ENCODE measurements around the gene VAT1L. TPM values are rescaled to one million over a fixed set of nuclear protein-coding genes. Genes with fewer than 3 reads are reported as not detected.

Gene VAT1L
- total RNA-seq, 1 donor from 2014 or later: 1.1 TPM

- no peaks in the 10 kb centered on the region for H3K9me3 Mint-ChIP-seq (ENCODE audit: unreplicated experiment)
- DNase-seq (ENCODE audit: low spot score): peak; percentile 46
- peaks cover 1% of the 10 kb centered on the region for H3K27me3 Mint-ChIP-seq (ENCODE audit: unreplicated experiment)
- H3K4me1 Mint-ChIP-seq (ENCODE audit: unreplicated experiment): peaks cover 15% of the 10 kb centered on the region
- no peak for TF ChIP-seq CTCF (IDR thresholded peaks at IDR 0.05; ENCODE audit: unreplicated experiment)
- no peak overlapping the region for H3K4me3 Mint-ChIP-seq (ENCODE audit: unreplicated experiment)
- H3K36me3 Mint-ChIP-seq (ENCODE audit: low read depth, unreplicated experiment): no peaks in the 10 kb centered on the region
- no peak overlapping the region for H3K27ac Mint-ChIP-seq (ENCODE audit: unreplicated experiment)
Measured at GRCh38 chr16:77974883-77975282, 186.5 kb downstream of the VAT1L start.

GRCh38 chr16:77975942-77976341 is 187.6 kb downstream of the VAT1L start:
- Mint-ChIP-seq H3K4me3 (ENCODE audit: unreplicated experiment) (no peak overlapping the region), H3K9me3 (ENCODE audit: unreplicated experiment) (no peaks in the 10 kb centered on the region), H3K27ac (ENCODE audit: unreplicated experiment) (no peak overlapping the region), H3K4me1 (ENCODE audit: unreplicated experiment) (peaks cover 15% of the 10 kb centered on the region), H3K27me3 (ENCODE audit: unreplicated experiment) (peaks cover 1% of the 10 kb centered on the region), H3K36me3 (ENCODE audit: low read depth, unreplicated experiment) (no peaks in the 10 kb centered on the region)
- no peak for DNase-seq (ENCODE audit: low spot score)
- no peak for TF ChIP-seq CTCF (IDR thresholded peaks at IDR 0.05; ENCODE audit: unreplicated experiment)

- H3K9me3 Mint-ChIP-seq (ENCODE audit: unreplicated experiment): no peaks in the 10 kb centered on the region
- peaks cover 1% of the 10 kb centered on the region for H3K27me3 Mint-ChIP-seq (ENCODE audit: unreplicated experiment)
- no peak overlapping the region for H3K27ac Mint-ChIP-seq (ENCODE audit: unreplicated experiment)
- H3K36me3 Mint-ChIP-seq (ENCODE audit: low read depth, unreplicated experiment): no peaks in the 10 kb centered on the region
- H3K4me1 Mint-ChIP-seq (ENCODE audit: unreplicated experiment): peaks cover 12% of the 10 kb centered on the region
- H3K4me3 Mint-ChIP-seq (ENCODE audit: unreplicated experiment): no peak overlapping the region
- no peak for TF ChIP-seq CTCF (IDR thresholded peaks at IDR 0.05; ENCODE audit: unreplicated experiment)
- DNase-seq (ENCODE audit: low spot score): no peak
Measured at GRCh38 chr16:77977339-77977738, 189.0 kb downstream of the VAT1L start.

- no peaks in the 10 kb centered on the region for H3K9me3 Mint-ChIP-seq (ENCODE audit: unreplicated experiment)
- H3K27me3 Mint-ChIP-seq (ENCODE audit: unreplicated experiment): peaks cover 7% of the 10 kb centered on the region
- no peaks in the 10 kb centered on the region for H3K36me3 Mint-ChIP-seq (ENCODE audit: low read depth, unreplicated experiment)
- no peak for DNase-seq (ENCODE audit: low spot score)
- no peak for TF ChIP-seq CTCF (IDR thresholded peaks at IDR 0.05; ENCODE audit: unreplicated experiment)
- no peak overlapping the region for H3K27ac Mint-ChIP-seq (ENCODE audit: unreplicated experiment)
- H3K4me3 Mint-ChIP-seq (ENCODE audit: unreplicated experiment): no peak overlapping the region
- H3K4me1 Mint-ChIP-seq (ENCODE audit: unreplicated experiment): no peaks in the 10 kb centered on the region
Measured at GRCh38 chr16:77985111-77985510, 196.7 kb downstream of the VAT1L start.

GRCh38 chr16:77986011-77986740 is 197.8 kb downstream of the VAT1L start:
- H3K4me1 Mint-ChIP-seq (ENCODE audit: unreplicated experiment): no peaks in the 10 kb centered on the region
- no peak for DNase-seq (ENCODE audit: low spot score)
- no peaks in the 10 kb centered on the region for H3K36me3 Mint-ChIP-seq (ENCODE audit: low read depth, unreplicated experiment)
- peaks cover 7% of the 10 kb centered on the region for H3K27me3 Mint-ChIP-seq (ENCODE audit: unreplicated experiment)
- no peak overlapping the region for H3K4me3 Mint-ChIP-seq (ENCODE audit: unreplicated experiment)
- TF ChIP-seq CTCF (IDR thresholded peaks at IDR 0.05; ENCODE audit: unreplicated experiment): no peak
- H3K9me3 Mint-ChIP-seq (ENCODE audit: unreplicated experiment): no peaks in the 10 kb centered on the region
- H3K27ac Mint-ChIP-seq (ENCODE audit: unreplicated experiment): no peak overlapping the region

All from endothelial cell (in vitro differentiated cells).